Endothelial cell (in vitro differentiated cells): ENCODE results near the gene ZNF423. TPM values are rescaled to one million over a fixed set of nuclear protein-coding genes. Genes with fewer than 3 reads are reported as not detected.
A peak's percentile ranks its signal among the peaks of the same experiment; 100 is the strongest.

Experiments used
- DNase-seq: peaks from one replicate; pipeline ENCODE4 v3.0.0; 2021; ENCODE audit warnings: low spot score
- H3K27ac Mint-ChIP-seq: one replicate; pipeline ENCODE4 v1.8.0; 2021; ENCODE audit warnings: mixed read lengths, inconsistent platforms; ENCODE audit not compliant: unreplicated experiment
- H3K27me3 Mint-ChIP-seq: one replicate; pipeline ENCODE4 v1.8.0; 2021; ENCODE audit warnings: mild to moderate bottlenecking, moderate library complexity, mixed read lengths, inconsistent platforms; ENCODE audit not compliant: unreplicated experiment
- H3K36me3 Mint-ChIP-seq: one replicate; pipeline ENCODE4 v1.8.0; 2021; ENCODE audit warnings: mild to moderate bottlenecking, low read depth, mixed read lengths, inconsistent platforms; ENCODE audit not compliant: unreplicated experiment
- H3K4me1 Mint-ChIP-seq: one replicate; pipeline ENCODE4 v1.8.0; 2021; ENCODE audit warnings: mild to moderate bottlenecking, mixed read lengths, inconsistent platforms; ENCODE audit not compliant: unreplicated experiment
- H3K4me3 Mint-ChIP-seq: one replicate; pipeline ENCODE4 v1.8.0; 2021; ENCODE audit warnings: mild to moderate bottlenecking, mixed read lengths, inconsistent platforms; ENCODE audit not compliant: unreplicated experiment
- H3K9me3 Mint-ChIP-seq: one replicate; pipeline ENCODE4 v1.8.0; 2021; ENCODE audit warnings: mixed read lengths, inconsistent platforms; ENCODE audit not compliant: unreplicated experiment
- total RNA-seq: library from RNA; stranded (reverse); fragmentation: NEBNext Ultra II Directional; extraction: Animal tissue kit (Norgen Biotek cat#: 25700); gene quantifications from one replicate; pipeline ENCODE4 v1.2.1, GENCODE V29; 2021; ENCODE audit not compliant: unreplicated experiment
- TF ChIP-seq, protein P1 (sequence below): fragments of 200-600 bp; sonication (generic); IDR thresholded peaks from one replicate; pipeline ENCODE4 v1.5.0; 2021; ENCODE audit warnings: antibody characterized with exemption; ENCODE audit not compliant: unreplicated experiment

Gene ZNF423
- total RNA-seq, 1 donor from 2014 or later = 44.8 TPM

DNA sequence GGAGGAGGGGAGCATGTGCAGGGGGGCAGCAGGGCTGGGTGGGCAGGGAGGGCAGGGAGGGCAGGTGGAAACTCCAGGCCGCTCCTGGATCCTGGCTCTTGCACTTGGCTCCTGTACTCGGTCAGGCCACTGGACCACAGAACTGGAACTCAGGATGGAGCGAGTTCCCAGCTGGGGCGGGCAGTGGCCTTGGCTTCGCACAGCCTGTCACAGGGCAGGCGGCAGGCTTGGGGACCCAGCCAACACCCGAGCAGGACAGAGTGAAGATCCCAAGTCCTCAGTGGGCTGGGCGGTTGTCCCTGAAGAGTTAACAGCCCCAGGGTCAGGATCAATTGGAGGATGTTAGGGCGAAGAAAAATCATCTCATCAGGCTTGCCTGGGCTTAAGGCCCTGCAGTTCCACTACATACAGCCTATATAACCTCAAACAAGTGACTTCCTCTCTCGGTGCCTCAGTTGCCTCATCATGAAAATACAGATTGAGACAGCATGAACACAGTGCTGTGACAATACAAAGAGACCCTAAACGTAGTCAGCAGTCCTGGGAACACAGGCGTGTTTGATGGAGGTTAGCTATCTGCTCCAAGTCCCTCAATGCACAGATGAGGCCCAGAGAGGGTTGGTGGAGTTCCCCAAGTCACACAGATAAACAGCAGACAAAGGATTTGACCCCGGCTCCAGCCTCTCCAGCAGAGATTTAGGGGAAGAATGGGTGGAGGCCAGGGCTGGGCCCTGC, 21.9 kb downstream of the ZNF423 start:
- Mint-ChIP-seq H3K4me1 (peaks cover 56% of the 10 kb centered on the region), H3K27ac (peak overlapping the region; percentile 15), H3K36me3 (peaks cover 15% of the 10 kb centered on the region), H3K9me3 (peaks cover 3% of the 10 kb centered on the region), H3K27me3 (peaks cover 16% of the 10 kb centered on the region), H3K4me3 (peak overlapping the region; percentile 38)
- TF ChIP-seq, protein P1, sequence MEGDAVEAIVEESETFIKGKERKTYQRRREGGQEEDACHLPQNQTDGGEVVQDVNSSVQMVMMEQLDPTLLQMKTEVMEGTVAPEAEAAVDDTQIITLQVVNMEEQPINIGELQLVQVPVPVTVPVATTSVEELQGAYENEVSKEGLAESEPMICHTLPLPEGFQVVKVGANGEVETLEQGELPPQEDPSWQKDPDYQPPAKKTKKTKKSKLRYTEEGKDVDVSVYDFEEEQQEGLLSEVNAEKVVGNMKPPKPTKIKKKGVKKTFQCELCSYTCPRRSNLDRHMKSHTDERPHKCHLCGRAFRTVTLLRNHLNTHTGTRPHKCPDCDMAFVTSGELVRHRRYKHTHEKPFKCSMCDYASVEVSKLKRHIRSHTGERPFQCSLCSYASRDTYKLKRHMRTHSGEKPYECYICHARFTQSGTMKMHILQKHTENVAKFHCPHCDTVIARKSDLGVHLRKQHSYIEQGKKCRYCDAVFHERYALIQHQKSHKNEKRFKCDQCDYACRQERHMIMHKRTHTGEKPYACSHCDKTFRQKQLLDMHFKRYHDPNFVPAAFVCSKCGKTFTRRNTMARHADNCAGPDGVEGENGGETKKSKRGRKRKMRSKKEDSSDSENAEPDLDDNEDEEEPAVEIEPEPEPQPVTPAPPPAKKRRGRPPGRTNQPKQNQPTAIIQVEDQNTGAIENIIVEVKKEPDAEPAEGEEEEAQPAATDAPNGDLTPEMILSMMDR = no peak
- no peak for DNase-seq

DNA sequence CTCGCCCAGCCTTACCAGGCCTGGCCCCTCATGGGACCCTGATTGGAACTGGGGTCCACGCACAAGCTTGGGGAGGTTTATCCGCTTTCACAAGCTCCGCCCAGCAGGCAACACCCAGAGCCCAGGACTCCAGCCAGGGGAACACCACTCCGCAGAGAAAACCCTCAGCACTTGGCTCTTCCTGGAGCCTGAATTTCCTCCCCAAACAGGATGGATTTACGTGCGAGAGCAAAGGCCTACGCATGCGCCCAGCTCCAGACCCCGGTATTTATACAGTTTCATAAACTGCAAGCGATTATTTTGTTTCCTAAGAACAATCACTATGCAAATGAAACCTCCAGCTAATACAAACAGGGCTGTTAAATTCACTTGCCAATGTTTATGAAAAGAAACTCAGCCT, 22.8 kb downstream of the ZNF423 start:
- peaks cover 63% of the 10 kb centered on the region for H3K4me1 Mint-ChIP-seq
- peaks cover 16% of the 10 kb centered on the region for H3K27me3 Mint-ChIP-seq
- peaks cover 16% of the 10 kb centered on the region for H3K36me3 Mint-ChIP-seq
- H3K4me3 Mint-ChIP-seq = peak overlapping the region; percentile 33
- TF ChIP-seq, protein P1 = no peak
- H3K27ac Mint-ChIP-seq = peak overlapping the region; percentile 92
- H3K9me3 Mint-ChIP-seq = peaks cover 3% of the 10 kb centered on the region
- peak; percentile 49 for DNase-seq

DNA sequence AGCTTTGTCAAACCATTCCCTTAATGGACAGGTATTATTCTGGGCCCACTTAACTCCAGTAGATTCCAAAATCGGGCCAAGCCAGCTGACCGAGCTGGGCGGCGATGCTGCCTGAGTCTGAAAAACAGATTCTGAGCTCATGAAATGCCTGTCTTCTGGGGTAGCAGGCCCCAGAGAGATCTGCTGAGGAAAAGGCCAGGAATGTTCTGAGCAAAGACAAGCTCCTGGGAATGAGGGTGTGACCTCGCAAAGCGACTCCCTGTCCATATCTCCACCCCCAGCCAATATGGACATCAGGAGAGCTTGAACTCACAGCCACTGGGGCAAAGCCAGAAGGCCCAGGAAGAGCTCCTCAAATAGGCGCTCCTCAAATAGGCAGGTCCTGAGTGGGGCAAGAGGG, 23.7 kb downstream of the ZNF423 start:
- TF ChIP-seq, protein P1 = no peak
- H3K9me3 Mint-ChIP-seq = peaks cover 3% of the 10 kb centered on the region
- no peak for DNase-seq
- peaks cover 63% of the 10 kb centered on the region for H3K4me1 Mint-ChIP-seq
- peaks cover 14% of the 10 kb centered on the region for H3K36me3 Mint-ChIP-seq
- H3K4me3 Mint-ChIP-seq = no peak overlapping the region
- H3K27me3 Mint-ChIP-seq = peaks cover 12% of the 10 kb centered on the region
- H3K27ac Mint-ChIP-seq = peak overlapping the region; percentile 36

DNA sequence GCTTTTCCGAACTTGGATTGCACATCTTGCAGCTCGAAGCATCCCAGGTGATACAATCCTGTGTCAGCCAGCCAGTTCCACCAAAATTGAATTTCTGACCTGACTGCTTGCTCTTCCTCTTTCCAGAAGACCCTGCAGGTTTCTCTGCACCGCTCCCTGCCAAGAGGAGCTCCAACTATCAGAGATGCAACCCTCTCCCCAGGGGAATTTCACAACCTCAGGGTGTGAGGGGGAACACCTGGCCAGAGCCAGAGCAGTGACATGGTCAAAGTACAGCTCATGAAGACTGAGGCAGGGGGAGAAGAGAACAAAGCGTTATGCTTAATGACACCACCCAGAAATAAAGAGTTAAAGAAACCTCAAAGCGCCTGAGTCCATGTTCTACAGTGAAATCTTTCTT, 25.0 kb downstream of the ZNF423 start:
- Mint-ChIP-seq H3K27me3 (peaks cover 5% of the 10 kb centered on the region), H3K4me3 (no peak overlapping the region), H3K27ac (no peak overlapping the region), H3K9me3 (peaks cover 3% of the 10 kb centered on the region), H3K36me3 (peaks cover 14% of the 10 kb centered on the region), H3K4me1 (peaks cover 64% of the 10 kb centered on the region)
- TF ChIP-seq, protein P1 = no peak
- no peak for DNase-seq

DNA sequence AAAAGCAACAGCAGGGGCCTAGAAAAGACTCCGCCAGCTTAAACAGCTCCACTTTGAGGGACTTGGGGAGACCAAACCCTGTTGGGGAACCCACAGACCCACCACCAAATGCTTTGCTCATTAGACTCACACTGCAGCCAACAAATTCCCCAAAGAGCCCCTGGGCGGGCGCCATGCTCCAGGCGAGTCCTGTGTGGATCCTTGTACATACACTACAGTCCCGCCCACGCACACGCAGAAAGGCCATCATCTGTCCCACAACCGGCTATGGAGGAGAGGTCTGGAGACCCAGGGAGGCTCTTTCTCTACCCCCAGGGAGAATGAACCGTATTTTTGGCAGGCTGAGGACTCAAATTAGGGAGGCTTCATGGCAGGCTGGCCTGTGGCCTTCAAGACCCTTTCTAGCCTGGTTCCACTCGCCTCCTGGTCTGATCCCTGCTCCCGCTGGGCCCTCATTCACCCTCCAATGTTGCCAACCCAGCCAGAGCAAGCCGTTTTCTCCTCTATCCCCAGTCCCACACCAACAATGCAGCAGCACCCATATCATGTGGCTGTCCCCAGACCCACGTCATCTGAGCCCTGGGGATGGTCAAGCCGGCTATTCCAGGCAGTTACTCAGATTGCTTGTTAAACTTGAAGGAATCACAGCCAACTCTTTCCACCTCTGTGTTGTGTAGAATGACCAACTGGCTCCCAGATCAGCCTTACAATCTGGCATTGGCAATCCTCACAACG, 27.2 kb downstream of the ZNF423 start:
- Mint-ChIP-seq H3K36me3 (peaks cover 14% of the 10 kb centered on the region), H3K4me3 (no peak overlapping the region), H3K27me3 (peaks cover 5% of the 10 kb centered on the region), H3K4me1 (peaks cover 74% of the 10 kb centered on the region), H3K27ac (peak overlapping the region; percentile 86), H3K9me3 (peaks cover 3% of the 10 kb centered on the region)
- DNase-seq = no peak
- TF ChIP-seq, protein P1 = no peak
